DMS53 (cell line): Measurements from ENCODE around the gene ERBB4.

Experiments
- DNase-seq: peaks from one replicate; lab custom pipeline; 2025; lab: John Stamatoyannopoulos, UW

The ERBB4 gene

GRCh38 chr2:211829725-211830124, 708.9 kb downstream of the ERBB4 start:
- no peak for DNase-seq

DNA sequence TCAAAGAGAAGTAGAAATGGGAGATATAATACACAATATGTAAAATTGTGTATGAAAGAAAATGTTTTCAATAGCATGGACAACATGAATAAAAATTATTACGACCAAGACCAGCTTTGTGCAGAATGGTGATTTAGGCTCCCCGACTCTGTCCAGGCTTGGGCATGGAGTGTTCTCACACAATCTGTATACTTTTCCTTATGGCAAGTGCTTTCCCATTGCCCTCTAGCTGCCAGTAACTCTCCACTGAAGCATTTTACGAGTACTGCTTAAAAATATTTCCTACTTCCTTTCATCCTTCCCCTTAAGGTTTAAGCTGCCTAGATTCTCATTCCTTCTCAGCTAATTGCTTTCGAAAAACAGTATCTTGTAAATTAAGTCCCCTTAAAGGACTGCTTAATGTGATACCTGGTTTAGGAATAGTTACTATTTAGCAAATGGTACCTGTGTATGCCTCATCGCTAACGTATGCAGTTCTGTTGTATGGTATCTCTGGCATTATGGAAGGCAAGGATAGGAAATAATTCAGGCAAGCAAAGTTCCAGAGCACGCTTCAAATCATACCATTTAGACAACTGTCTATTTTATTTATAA, 714.6 kb downstream of the ERBB4 start:
- DNase-seq: no peak

DNA sequence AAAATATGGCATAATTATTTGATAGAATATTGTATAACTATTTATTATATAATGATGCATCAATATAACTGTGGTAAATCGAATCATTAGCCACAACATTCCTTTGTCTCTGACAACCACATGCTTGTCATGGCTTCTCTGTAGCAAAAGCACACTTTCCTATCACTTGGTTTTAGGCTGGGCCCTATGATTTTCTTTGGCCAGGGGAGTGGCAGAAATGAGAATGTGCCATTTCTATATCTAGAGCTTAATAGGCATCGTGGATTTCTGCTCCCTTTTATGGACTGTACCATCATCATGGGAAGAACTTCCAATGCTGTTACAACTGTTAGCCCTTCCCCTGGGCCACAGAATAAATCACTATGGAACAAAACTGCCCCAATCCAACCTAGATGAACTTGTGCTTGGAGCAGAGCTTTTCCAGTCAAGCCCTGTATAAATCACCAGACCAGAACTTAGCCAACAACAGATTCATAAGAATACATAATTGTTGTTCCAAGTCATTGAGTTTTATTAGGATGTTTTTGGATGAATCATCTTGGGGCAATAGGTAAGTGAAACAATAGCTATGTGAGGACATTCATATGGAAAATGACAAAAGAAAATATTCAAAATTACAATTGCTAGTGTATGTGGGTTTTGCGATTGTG, 715.8 kb downstream of the ERBB4 start:
- DNase-seq: no peak

GRCh38 chr2:211816754-211817153, 721.8 kb downstream of the ERBB4 start:
- no peak for DNase-seq

GRCh38 chr2:211812587-211812986, 726.0 kb downstream of the ERBB4 start:
- no peak for DNase-seq

GRCh38 chr2:211802666-211803065, 735.9 kb downstream of the ERBB4 start:
- DNase-seq: no peak

DNA sequence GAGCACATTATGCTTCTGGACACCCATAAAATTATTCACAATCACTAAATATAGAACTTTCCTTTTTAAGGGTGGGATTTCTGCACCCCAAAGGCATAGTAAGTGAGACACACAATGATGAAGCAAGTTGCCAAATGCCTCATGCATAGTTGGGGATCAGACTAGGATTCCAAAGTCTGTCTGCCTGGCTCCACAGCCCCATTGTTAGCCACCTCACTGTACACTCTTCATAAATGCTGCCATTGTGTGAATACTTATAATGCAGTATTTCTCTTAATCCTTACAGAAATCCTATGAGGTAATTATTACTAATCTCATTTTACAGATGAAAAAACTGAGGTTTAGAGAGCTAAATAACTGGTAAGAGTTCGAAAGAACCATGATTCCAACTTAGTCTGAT, 738.6 kb downstream of the ERBB4 start:
- no peak for DNase-seq

DNA sequence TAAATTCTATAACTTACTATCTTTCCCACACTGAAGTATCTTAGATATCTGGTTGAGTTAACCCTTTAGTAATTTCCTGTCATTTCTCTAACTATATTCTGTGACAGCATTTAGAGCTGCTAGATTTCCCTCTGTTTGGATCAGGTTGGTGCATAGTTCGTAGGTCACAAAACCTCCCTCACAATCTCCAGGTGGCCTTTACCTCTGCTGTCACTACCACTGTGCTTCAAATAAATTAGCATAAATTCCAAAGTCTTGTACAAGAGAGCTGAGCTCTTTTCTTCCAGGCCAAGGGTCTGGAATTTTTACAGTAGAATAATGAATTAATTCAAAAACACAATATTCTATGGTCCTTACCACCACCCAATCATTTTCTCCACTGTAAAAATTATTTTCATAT, 739.7 kb downstream of the ERBB4 start:
- no peak for DNase-seq

DNA sequence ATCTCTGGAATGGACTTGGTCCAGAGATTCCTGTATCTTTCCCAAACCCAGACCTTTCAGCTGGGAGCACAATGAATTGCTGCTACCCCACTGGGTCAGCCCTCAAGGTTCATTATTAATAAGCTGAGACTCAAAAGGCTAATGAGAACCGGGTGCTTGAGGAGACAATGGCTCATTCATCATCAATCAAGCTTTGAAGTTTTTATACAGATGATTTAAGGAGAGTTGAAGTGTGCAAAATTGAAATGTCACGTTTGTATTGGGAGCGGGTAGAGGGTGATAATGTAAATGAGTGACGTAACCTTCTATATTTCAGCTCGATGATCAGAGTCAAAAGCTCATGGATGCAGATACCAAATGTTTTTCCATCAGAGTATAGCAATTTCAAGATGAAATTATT, 744.9 kb downstream of the ERBB4 start:
- DNase-seq: no peak

DNA sequence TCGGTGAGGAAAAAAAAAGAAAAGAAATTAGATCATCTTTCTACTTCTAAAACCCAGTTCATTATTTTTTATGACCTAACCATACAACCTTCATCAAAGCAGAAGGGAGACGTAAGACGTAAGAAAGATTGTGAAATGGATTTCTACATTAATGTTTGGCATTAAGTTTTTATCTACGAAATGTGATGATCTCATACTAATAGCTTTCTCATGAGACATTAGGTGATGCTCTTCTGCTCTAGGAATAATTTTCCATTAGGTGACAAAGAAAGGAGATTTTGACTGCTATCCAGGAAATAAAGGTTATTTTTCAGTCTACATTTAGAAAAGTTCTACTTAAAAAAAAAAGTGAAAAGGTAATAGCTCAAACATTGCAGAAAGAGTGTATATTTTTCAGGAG, 748.6 kb downstream of the ERBB4 start:
- no peak for DNase-seq

- DNase-seq: peak; percentile 92
Measured at GRCh38 chr2:211766689-211767088, 771.9 kb downstream of the ERBB4 start.

- no peak for DNase-seq
Measured at GRCh38 chr2:211762479-211762878, 776.1 kb downstream of the ERBB4 start.

DNA sequence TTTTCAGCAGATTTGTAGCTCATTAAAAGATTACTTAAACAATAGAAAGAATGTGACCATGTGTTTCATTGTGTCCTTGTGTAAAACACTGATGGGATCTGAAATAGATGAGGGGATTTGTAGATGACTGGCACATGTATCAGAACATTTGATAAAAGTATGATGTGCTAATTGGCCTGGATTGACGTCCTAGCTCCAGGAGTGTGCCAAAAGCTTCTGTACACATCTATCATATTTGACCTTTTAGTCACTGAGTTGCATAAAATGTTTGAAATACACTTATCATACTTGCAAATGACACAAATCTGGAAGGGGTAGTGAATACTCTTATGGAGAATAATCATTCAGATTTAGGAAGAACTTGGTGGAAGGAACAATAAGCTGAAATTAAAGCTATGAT, 778.5 kb downstream of the ERBB4 start:
- DNase-seq: no peak

GRCh38 chr2:211756266-211756665, 782.3 kb downstream of the ERBB4 start:
- DNase-seq: no peak

GRCh38 chr2:211755187-211755586, 783.4 kb downstream of the ERBB4 start:
- no peak for DNase-seq

DNA sequence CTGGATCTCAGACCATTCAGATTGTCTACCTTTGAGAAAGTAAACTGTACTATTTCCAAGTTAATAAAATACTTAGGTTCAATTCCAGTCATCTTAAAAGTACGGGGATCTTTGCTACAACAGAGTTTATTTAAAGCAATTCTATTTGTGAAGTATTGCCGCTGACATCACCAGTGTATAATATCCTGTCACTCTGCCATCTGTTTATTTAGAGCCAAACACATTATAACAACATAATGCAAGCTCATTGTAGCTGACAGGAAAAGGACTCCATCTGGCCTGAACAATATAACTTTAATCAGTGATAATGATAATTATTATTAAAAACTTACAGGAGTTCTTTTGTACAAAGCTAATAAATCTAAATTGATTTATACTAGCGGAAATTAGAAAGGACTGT, 786.8 kb downstream of the ERBB4 start:
- peak; percentile 57 for DNase-seq

DNA sequence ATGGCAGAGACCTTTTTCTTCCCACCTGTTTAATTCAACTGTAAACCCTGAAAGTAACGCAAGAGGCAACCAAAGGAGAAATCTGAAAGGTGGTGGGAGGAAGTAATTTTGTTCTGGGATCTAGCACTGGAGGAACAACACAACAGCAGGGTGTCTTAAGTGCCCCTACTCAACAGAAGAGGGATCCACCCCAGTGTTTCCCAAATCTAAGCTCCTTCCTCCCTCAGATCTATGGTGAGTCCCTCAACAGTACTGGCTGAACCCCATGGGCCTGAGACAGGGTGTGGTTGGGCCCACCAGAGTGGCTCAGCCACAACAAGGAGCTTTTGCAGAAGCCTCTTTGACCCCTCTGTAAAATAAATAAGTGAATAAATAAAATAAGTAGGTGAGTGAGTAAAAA, 790.3 kb downstream of the ERBB4 start:
- no peak for DNase-seq

DNA sequence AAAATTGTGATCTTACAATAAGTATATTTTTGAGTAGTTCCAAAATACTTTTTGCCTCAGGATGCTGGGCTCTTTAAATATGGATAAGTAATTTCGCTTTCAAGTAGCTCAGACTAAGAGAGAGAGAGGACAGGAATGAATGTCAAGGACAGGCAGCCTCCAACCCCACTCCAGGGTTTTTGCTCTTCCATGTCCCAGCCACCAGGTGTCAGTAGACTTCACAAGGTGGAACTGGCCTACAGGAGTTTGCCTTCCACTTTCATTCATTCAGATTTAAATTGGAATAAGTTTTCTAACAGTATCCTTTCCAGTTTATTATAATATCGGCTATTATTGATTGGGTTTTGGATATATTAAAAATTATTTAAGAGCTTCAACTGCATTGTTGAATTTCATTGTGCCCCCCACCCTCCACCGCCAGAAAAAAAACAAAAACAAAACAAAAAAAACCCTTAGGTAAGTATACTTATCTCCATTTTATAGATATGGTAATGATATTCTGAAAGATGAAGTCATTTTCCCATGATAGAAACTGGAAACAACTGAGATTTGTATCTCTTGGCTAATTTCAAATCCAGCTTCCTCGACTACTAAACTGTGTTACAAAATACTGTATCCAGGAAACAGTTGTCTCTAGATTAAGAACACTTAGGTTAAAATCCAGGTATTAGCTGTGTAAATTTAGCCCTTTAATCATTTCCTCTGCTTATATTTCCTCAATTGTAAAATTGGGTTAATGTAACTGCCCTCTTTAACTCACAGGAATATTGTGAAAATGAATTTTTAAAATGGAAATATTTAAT, 793.1 kb downstream of the ERBB4 start:
- peak; percentile 82 for DNase-seq

DNA sequence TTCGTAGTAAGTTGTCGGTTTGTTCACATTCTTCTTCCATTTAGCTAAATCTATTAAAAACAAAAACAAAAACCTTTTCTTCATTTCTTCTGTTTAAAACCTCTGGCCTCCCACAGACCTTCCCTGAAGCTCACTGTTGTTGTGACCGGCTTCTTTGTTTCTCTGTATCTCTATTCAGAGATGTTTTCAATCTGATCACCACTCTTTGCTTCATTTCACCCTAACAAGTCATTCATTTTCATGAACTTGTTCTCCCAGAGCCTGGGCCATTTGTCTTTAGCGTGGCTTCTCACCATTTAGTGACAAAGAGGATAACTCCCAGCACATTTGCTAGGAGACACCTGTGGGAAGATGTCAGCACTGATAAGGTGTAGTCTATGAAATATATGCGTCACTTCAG, 794.2 kb downstream of the ERBB4 start:
- no peak for DNase-seq

- no peak for DNase-seq
Measured at GRCh38 chr2:211741966-211742365, 796.6 kb downstream of the ERBB4 start.

DNA sequence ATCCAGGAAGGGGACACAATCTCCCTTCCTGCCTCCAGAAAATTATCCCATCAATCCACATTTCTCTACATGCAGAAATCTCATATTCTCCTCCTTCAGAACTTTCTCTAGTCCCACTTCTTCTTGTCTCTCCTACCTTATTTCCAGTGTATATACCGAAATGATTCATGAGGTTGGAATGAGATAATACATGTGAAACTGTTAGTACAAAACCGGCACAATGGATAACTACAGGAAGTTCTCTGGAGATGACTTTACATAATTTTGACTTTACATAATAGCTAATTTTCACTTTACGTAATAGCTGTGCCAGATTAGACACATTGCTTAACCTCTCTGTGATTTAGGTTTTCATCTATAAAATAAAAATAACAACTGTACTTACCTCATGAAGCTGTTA, 801.3 kb downstream of the ERBB4 start:
- DNase-seq: no peak

DNA sequence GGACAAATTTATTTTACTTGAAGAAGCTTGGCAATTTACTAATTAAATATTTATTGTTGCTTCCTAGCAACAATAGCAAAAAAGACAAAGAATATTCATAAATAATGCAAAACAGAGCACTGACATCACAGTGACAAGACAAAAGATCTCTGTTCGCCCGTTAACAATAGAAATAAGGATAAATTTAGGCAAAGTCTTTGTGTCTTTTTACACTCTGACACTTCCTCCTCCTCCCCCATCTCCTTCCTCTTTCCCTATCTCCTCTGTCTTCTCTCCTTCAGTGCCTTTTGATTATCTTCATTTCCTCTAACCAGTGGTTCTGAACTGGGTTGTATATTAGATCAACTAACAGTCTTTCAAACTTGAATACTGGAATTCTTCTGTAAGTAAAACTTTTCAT, 808.4 kb downstream of the ERBB4 start:
- DNase-seq: no peak

DNA sequence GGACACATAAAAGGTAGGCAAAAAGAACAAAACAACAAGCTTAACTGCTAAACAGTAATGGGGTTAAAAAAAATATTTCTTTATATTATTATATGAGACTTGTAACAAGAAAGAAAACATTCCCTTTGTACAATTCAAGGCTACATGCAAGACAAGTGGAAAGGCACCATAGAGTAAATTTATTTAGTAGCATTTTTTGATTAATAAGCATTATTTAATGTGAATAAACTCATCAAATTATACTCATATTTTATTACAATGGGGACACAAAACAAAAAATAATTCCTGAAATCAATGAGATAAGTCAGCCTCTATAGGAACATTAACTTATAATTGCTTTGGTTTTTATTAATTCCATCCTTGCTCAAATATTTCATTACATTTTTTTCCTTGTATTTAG, 809.2 kb downstream of the ERBB4 start:
- DNase-seq: no peak
